GM18517 (cell line): ENCODE measurements around the gene SLA2.
"Not testable (repeated sequence)": the region's sequence is repeated elsewhere in the genome, so short reads cannot be mapped to it uniquely, and the experiment has no call there.

Experiments used
- ATAC-seq: cut with Tn5 transposase; IDR thresholded peaks from one replicate; pipeline ENCODE4 v1.9.1; 2021; ENCODE audit warnings: mild to moderate bottlenecking, moderate library complexity; ENCODE audit not compliant: unreplicated experiment

SLA2 gene

GRCh38 chr20:36646678-36647077, 682 bp upstream of the SLA2 start:
- no peak for ATAC-seq

- ATAC-seq: no peak
Observed at GRCh38 chr20:36645353-36645752, 643 bp downstream of the SLA2 start.

- ATAC-seq: no peak
Observed at GRCh38 chr20:36644706-36645095, 1.3 kb downstream of the SLA2 start.

- ATAC-seq: no peak
Observed at GRCh38 chr20:36644032-36644705, 1.8 kb downstream of the SLA2 start.

- ATAC-seq: no peak
Observed at GRCh38 chr20:36642136-36642535, 3.9 kb downstream of the SLA2 start.

GRCh38 chr20:36641506-36641843, 4.5 kb downstream of the SLA2 start:
- no peak for ATAC-seq

GRCh38 chr20:36638876-36639400, 7.1 kb downstream of the SLA2 start:
- ATAC-seq: not testable (repeated sequence)

GRCh38 chr20:36634342-36634741, 11.7 kb downstream of the SLA2 start:
- no peak for ATAC-seq

- no peak for ATAC-seq
Observed at GRCh38 chr20:36633285-36633772, 12.7 kb downstream of the SLA2 start.

GRCh38 chr20:36632487-36633284, 13.3 kb downstream of the SLA2 start:
- no peak for ATAC-seq

- no peak for ATAC-seq
Observed at GRCh38 chr20:36632147-36632486, 13.9 kb downstream of the SLA2 start.

- ATAC-seq: no peak
Observed at GRCh38 chr20:36631646-36632045, 14.3 kb downstream of the SLA2 start.

- no peak for ATAC-seq
Observed at GRCh38 chr20:36629719-36630681, 16.0 kb downstream of the SLA2 start.

- ATAC-seq: no peak
Observed at GRCh38 chr20:36628076-36628475, 17.9 kb downstream of the SLA2 start.

GRCh38 chr20:36624944-36625324, 21.1 kb downstream of the SLA2 start:
- no peak for ATAC-seq

- ATAC-seq: no peak
Observed at GRCh38 chr20:36624068-36624943, 21.7 kb downstream of the SLA2 start.

GRCh38 chr20:36623444-36623843, 22.6 kb downstream of the SLA2 start:
- no peak for ATAC-seq

- no peak for ATAC-seq
Observed at GRCh38 chr20:36620917-36621316, 25.1 kb downstream of the SLA2 start.

GRCh38 chr20:36614781-36615557, 31.0 kb downstream of the SLA2 start:
- no peak for ATAC-seq
